WTC11 (cell line): ENCODE results near the gene TLCD3B. TPM values are rescaled to one million over a fixed set of nuclear protein-coding genes. Genes with fewer than 3 reads are reported as not detected.

Experiments
- AFF4 ChIP-seq: sonication (generic); formaldehyde crosslinking; IDR thresholded peaks from 2 replicates; pipeline ENCODE4 v1.8.1; 2023; ENCODE audit warnings: mild to moderate bottlenecking, missing genetic modification reagents, borderline replicate concordance
- CBFB ChIP-seq: sonication (generic); formaldehyde crosslinking; IDR thresholded peaks from 2 replicates; pipeline ENCODE4 v1.8.1; 2022; ENCODE audit warnings: mild to moderate bottlenecking, low read depth, missing genetic modification reagents
- CREM ChIP-seq: sonication (generic); formaldehyde crosslinking; IDR thresholded peaks from 2 replicates; pipeline ENCODE4 v1.8.1; 2022; ENCODE audit warnings: mild to moderate bottlenecking, missing genetic modification reagents, moderate library complexity
- ERG ChIP-seq: fragments of 250-450 bp; sonication (Bioruptor Pico); IDR thresholded peaks from 2 replicates; pipeline ENCODE4 v1.8.0; 2021; ENCODE audit warnings: mild to moderate bottlenecking
- FOXP4 ChIP-seq: sonication (generic); formaldehyde crosslinking; IDR thresholded peaks from 2 replicates; pipeline ENCODE4 v1.8.0; 2022; ENCODE audit warnings: mild to moderate bottlenecking, missing genetic modification reagents
- IRF2 ChIP-seq: sonication (generic); formaldehyde crosslinking; IDR thresholded peaks from 2 replicates; pipeline ENCODE4 v1.8.0; 2022; ENCODE audit warnings: low read depth, missing genetic modification reagents, borderline replicate concordance
- MXD4 ChIP-seq: fragments of 250-450 bp; sonication (Bioruptor Pico); IDR thresholded peaks from 2 replicates; pipeline ENCODE4 v1.8.0; 2021; ENCODE audit warnings: mild to moderate bottlenecking, moderate library complexity, borderline replicate concordance
- OVOL2 ChIP-seq: fragments of 250-450 bp; sonication (Bioruptor Pico); IDR thresholded peaks from 2 replicates; pipeline ENCODE4 v1.9.0; 2021; ENCODE audit warnings: mild to moderate bottlenecking, borderline replicate concordance
- PREB ChIP-seq: sonication (generic); formaldehyde crosslinking; IDR thresholded peaks from 2 replicates; pipeline ENCODE4 v1.8.1; 2022; ENCODE audit warnings: mild to moderate bottlenecking, missing genetic modification reagents, moderate library complexity, borderline replicate concordance
- RORB ChIP-seq: fragments of 250-450 bp; sonication (Bioruptor Pico); IDR thresholded peaks from 2 replicates; pipeline ENCODE4 v1.9.0; 2021; ENCODE audit warnings: mild to moderate bottlenecking
- SOX15 ChIP-seq: fragments of 250-450 bp; sonication (Bioruptor Pico); IDR thresholded peaks from 2 replicates; pipeline ENCODE4 v1.9.0; 2021; ENCODE audit warnings: mild to moderate bottlenecking
- SP1 ChIP-seq: sonication (generic); formaldehyde crosslinking; conservative IDR thresholded peaks from 2 replicates; pipeline ENCODE4 v1.8.1; 2022; ENCODE audit warnings: missing genetic modification reagents
- TEAD4 ChIP-seq: sonication (generic); formaldehyde crosslinking; IDR thresholded peaks from 2 replicates; pipeline ENCODE4 v1.8.0; 2022; ENCODE audit warnings: mild to moderate bottlenecking, missing genetic modification reagents
- USF2 ChIP-seq: sonication (generic); formaldehyde crosslinking; IDR thresholded peaks from 2 replicates; pipeline ENCODE4 v1.8.1; 2023; ENCODE audit warnings: mild to moderate bottlenecking, missing genetic modification reagents, moderate library complexity
- ZNF121 ChIP-seq: sonication (generic); formaldehyde crosslinking; IDR thresholded peaks from 2 replicates; pipeline ENCODE4 v1.8.0; 2023; ENCODE audit warnings: missing genetic modification reagents
- ZNF232 ChIP-seq: sonication (generic); formaldehyde crosslinking; IDR thresholded peaks from 2 replicates; pipeline ENCODE4 v1.8.0; 2022; ENCODE audit warnings: mild to moderate bottlenecking, missing genetic modification reagents
- total RNA-seq: library from RNA; stranded (reverse); gene quantifications from 3 replicates; pipeline ENCODE4 v1.2.3, GENCODE V29; 2021
- TF ChIP-seq, protein P1 (sequence below): fragments of 250-450 bp; sonication (Bioruptor Pico); IDR thresholded peaks from 2 replicates; pipeline ENCODE4 v1.9.0; 2021; ENCODE audit warnings: mild to moderate bottlenecking, borderline replicate concordance
- TF ChIP-seq, protein P2 (sequence below): sonication (generic); formaldehyde crosslinking; IDR thresholded peaks from 2 replicates; pipeline ENCODE4 v1.8.1; 2022; ENCODE audit warnings: low read depth, missing genetic modification reagents, borderline replicate concordance
- TF ChIP-seq, protein P3 (sequence below): sonication (generic); formaldehyde crosslinking; IDR thresholded peaks from 2 replicates; pipeline ENCODE4 v1.8.1; 2022; ENCODE audit warnings: low read depth, mild to moderate bottlenecking, moderate library complexity, missing genetic modification reagents, borderline replicate concordance

The TLCD3B gene
- total RNA-seq, 1 experiment from 2014 or later: 28.1 TPM

GRCh38 chr16:30065102-30065942 is 34.3 kb upstream of the TLCD3B start, which contains the start of gene ALDOA (continued):
- TF ChIP-seq AFF4 (CRISPR knock-in tag): no peak; the same call in 1 of the 2 replicates
- TF ChIP-seq MXD4 (CRISPR knock-in tag): no peak
- TF ChIP-seq, protein P1, sequence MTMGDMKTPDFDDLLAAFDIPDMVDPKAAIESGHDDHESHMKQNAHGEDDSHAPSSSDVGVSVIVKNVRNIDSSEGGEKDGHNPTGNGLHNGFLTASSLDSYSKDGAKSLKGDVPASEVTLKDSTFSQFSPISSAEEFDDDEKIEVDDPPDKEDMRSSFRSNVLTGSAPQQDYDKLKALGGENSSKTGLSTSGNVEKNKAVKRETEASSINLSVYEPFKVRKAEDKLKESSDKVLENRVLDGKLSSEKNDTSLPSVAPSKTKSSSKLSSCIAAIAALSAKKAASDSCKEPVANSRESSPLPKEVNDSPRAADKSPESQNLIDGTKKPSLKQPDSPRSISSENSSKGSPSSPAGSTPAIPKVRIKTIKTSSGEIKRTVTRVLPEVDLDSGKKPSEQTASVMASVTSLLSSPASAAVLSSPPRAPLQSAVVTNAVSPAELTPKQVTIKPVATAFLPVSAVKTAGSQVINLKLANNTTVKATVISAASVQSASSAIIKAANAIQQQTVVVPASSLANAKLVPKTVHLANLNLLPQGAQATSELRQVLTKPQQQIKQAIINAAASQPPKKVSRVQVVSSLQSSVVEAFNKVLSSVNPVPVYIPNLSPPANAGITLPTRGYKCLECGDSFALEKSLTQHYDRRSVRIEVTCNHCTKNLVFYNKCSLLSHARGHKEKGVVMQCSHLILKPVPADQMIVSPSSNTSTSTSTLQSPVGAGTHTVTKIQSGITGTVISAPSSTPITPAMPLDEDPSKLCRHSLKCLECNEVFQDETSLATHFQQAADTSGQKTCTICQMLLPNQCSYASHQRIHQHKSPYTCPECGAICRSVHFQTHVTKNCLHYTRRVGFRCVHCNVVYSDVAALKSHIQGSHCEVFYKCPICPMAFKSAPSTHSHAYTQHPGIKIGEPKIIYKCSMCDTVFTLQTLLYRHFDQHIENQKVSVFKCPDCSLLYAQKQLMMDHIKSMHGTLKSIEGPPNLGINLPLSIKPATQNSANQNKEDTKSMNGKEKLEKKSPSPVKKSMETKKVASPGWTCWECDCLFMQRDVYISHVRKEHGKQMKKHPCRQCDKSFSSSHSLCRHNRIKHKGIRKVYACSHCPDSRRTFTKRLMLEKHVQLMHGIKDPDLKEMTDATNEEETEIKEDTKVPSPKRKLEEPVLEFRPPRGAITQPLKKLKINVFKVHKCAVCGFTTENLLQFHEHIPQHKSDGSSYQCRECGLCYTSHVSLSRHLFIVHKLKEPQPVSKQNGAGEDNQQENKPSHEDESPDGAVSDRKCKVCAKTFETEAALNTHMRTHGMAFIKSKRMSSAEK (CRISPR knock-in tag): no peak
- peak; percentile 83 for TF ChIP-seq ZNF232 (CRISPR knock-in tag)
- peak; percentile 41; the same call in 1 of the 2 replicates for TF ChIP-seq PREB
- TF ChIP-seq CREM (CRISPR knock-in tag): peak; percentile 37; the same call in 1 of the 2 replicates
- peak; percentile 3 for TF ChIP-seq USF2 (CRISPR knock-in tag)
- TF ChIP-seq, protein P2, sequence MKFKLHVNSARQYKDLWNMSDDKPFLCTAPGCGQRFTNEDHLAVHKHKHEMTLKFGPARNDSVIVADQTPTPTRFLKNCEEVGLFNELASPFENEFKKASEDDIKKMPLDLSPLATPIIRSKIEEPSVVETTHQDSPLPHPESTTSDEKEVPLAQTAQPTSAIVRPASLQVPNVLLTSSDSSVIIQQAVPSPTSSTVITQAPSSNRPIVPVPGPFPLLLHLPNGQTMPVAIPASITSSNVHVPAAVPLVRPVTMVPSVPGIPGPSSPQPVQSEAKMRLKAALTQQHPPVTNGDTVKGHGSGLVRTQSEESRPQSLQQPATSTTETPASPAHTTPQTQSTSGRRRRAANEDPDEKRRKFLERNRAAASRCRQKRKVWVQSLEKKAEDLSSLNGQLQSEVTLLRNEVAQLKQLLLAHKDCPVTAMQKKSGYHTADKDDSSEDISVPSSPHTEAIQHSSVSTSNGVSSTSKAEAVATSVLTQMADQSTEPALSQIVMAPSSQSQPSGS (CRISPR knock-in tag): no peak
- TF ChIP-seq, protein P3, sequence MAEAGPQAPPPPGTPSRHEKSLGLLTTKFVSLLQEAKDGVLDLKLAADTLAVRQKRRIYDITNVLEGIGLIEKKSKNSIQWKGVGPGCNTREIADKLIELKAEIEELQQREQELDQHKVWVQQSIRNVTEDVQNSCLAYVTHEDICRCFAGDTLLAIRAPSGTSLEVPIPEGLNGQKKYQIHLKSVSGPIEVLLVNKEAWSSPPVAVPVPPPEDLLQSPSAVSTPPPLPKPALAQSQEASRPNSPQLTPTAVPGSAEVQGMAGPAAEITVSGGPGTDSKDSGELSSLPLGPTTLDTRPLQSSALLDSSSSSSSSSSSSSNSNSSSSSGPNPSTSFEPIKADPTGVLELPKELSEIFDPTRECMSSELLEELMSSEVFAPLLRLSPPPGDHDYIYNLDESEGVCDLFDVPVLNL: no peak
- no peak for TF ChIP-seq TEAD4
- peak; percentile 94 for TF ChIP-seq SP1
- TF ChIP-seq CBFB (CRISPR knock-in tag): 0 out of 2 replicates have a peak, but pooled peaks have one; percentile 17
- TF ChIP-seq ERG: no peak
- TF ChIP-seq IRF2 (CRISPR knock-in tag): no peak
- TF ChIP-seq OVOL2: no peak
- no peak for TF ChIP-seq SOX15 (CRISPR knock-in tag)
- TF ChIP-seq RORB (CRISPR knock-in tag): no peak
- no peak for TF ChIP-seq ZNF121 (CRISPR knock-in tag)
- peak; percentile 77 for TF ChIP-seq FOXP4 (CRISPR knock-in tag)
